A673 (cell line): ENCODE results near the gene PRSS21. TPM values are rescaled to one million over a fixed set of nuclear protein-coding genes. Genes with fewer than 3 reads are reported as not detected.

Experiments
- BruUV-seq: library from RNA; stranded (reverse); fragments of 400-500 nt; replicated peaks from 2 replicates; lab custom pipeline; 2021; lab: Mats Ljungman, UMichigan
- CTCF ChIA-PET: fragments of 300-600 bp; sonication (Branson Sonifier 250); formaldehyde crosslinking; loops from one replicate; lab custom pipeline; 2022; ENCODE audit warnings: antibody characterized with exemption; lab: Charles Lee
- POLR2A ChIA-PET: fragments of 300-600 bp; sonication (Branson Sonifier 250); formaldehyde crosslinking; loops from one replicate; lab custom pipeline; 2022; ENCODE audit warnings: antibody characterized with exemption; ENCODE audit not compliant: low non-redundant PET; lab: Charles Lee
- DNase-seq: peaks from one replicate; pipeline ENCODE4 v3.0.0-alpha.2; 2015; ENCODE audit warnings: low spot score
- H3K27ac ChIP-seq: fragments of 200-600 bp; sonication (generic); 2 replicates; pipeline ENCODE4 v1.5.1; 2016; ENCODE audit warnings: mixed run types, low read depth, mild to moderate bottlenecking, mixed read lengths, antibody characterized with exemption, low read length; ENCODE audit not compliant: poor library complexity, severe bottlenecking
- H3K27me3 ChIP-seq: fragments of 200-600 bp; sonication (generic); replicated peaks from 2 replicates; pipeline ENCODE4 v1.6.1; 2017; ENCODE audit warnings: mixed run types, low read depth, mild to moderate bottlenecking, mixed read lengths, antibody characterized with exemption, low read length; ENCODE audit not compliant: insufficient read depth, poor library complexity
- H3K36me3 ChIP-seq: fragments of 200-600 bp; sonication (generic); 2 replicates; pipeline ENCODE4 v1.6.1; 2016; ENCODE audit warnings: mixed run types, mild to moderate bottlenecking, mixed read lengths, antibody characterized with exemption, low read length; ENCODE audit not compliant: insufficient read depth, poor library complexity, severe bottlenecking
- H3K4me1 ChIP-seq: fragments of 200-600 bp; sonication (generic); 2 replicates; pipeline ENCODE4 v1.6.1; 2017; ENCODE audit warnings: mixed run types, mild to moderate bottlenecking, mixed read lengths, antibody characterized with exemption, low read length; ENCODE audit not compliant: insufficient read depth, poor library complexity, severe bottlenecking
- H3K4me3 ChIP-seq: fragments of 200-600 bp; sonication (generic); 2 replicates; pipeline ENCODE4 v1.5.1; 2016; ENCODE audit warnings: low read depth, mixed run types, mild to moderate bottlenecking, mixed read lengths, low read length; ENCODE audit not compliant: poor library complexity, severe bottlenecking
- H3K9me3 ChIP-seq: fragments of 200-600 bp; sonication (generic); 2 replicates; pipeline ENCODE4 v1.6.1; 2016; ENCODE audit warnings: mixed run types, low read depth, mild to moderate bottlenecking, mixed read lengths, antibody characterized with exemption, low read length; ENCODE audit not compliant: poor library complexity, severe bottlenecking
- CTCF ChIP-seq: fragments of 300-800, 200-600 bp; sonication (generic); conservative IDR thresholded peaks from 2 replicates; pipeline ENCODE4 v1.5.1; 2017; ENCODE audit warnings: low read depth, mild to moderate bottlenecking, antibody characterized with exemption, low read length, moderate library complexity, mixed read lengths
- EZH2 ChIP-seq: fragments of 200-600 bp; sonication (generic); IDR thresholded peaks from 2 replicates; pipeline ENCODE4 v1.6.1; 2017; ENCODE audit warnings: borderline replicate concordance, low read depth, mild to moderate bottlenecking, mixed read lengths, antibody characterized with exemption, low read length; ENCODE audit not compliant: poor library complexity, severe bottlenecking
- intact Hi-C: fragments of 100-400 bp; cut with micrococcal nuclease; formaldehyde crosslinking; loops from one replicate; pipeline ENCODE4 v1.10.0; 2022; ENCODE audit not compliant: unreplicated experiment
- total RNA-seq: library from RNA; stranded (reverse); gene quantifications from 2 replicates; pipeline ENCODE4 v1.2.3, GENCODE V29; 2021

PRSS21 gene
- total RNA-seq, 1 experiment from 2014 or later, result not detected

- no peak for TF ChIP-seq EZH2
- TF ChIP-seq CTCF, result no peak
Measured at GRCh38 chr16:2819939-2820835, 3.1 kb downstream of the PRSS21 start.

GRCh38 chr16:2820836-2821486 is 3.9 kb downstream of the PRSS21 start:
- no peaks in the 10 kb centered on the region for H3K36me3 ChIP-seq
- DNase-seq, result no peak
- ChIA-PET POLR2A (no interaction called here), CTCF (no interaction called here)
- BruUV-seq, result no TSS peak
- no peak for TF ChIP-seq EZH2
- no peak for TF ChIP-seq CTCF
- no peaks in the 10 kb centered on the region for H3K4me1 ChIP-seq
- H3K9me3 ChIP-seq, result no peaks in the 10 kb centered on the region
- intact Hi-C loops, result no loop called here
- no peak overlapping the region for H3K4me3 ChIP-seq
- no peak overlapping the region for H3K27ac ChIP-seq
- no peaks in the 10 kb centered on the region for H3K27me3 ChIP-seq

More at GRCh38 chr16:2819939-2820835, 3.1 kb downstream of the PRSS21 start:
- H3K27me3 ChIP-seq, result no peaks in the 10 kb centered on the region
- no peaks in the 10 kb centered on the region for H3K36me3 ChIP-seq
- BruUV-seq, result no TSS peak
- H3K9me3 ChIP-seq, result no peaks in the 10 kb centered on the region
- no peaks in the 10 kb centered on the region for H3K4me1 ChIP-seq
- intact Hi-C loops, result no loop called here
- no peak overlapping the region for H3K4me3 ChIP-seq
- H3K27ac ChIP-seq, result no peak overlapping the region
- DNase-seq, result no peak
- ChIA-PET CTCF (no interaction called here), POLR2A (no interaction called here)

GRCh38 chr16:2821487-2822157 is 4.6 kb downstream of the PRSS21 start:
- no peak for DNase-seq
- Histone ChIP-seq H3K4me3 (no peak overlapping the region), H3K27me3 (no peaks in the 10 kb centered on the region), H3K36me3 (no peaks in the 10 kb centered on the region), H3K27ac (no peak overlapping the region), H3K9me3 (no peaks in the 10 kb centered on the region), H3K4me1 (no peaks in the 10 kb centered on the region)
- intact Hi-C loops, result no loop called here
- ChIA-PET POLR2A (no interaction called here), CTCF (no interaction called here)
- TF ChIP-seq EZH2 (no peak), CTCF (no peak)
- BruUV-seq, result no TSS peak
